Activated CD8-positive, alpha-beta T cell treated with anti-CD3 and anti-CD28 coated beads for 36 hours (primary cell): ENCODE measurements around the gene BCL2L14. TPM values are rescaled to one million over a fixed set of nuclear protein-coding genes. Genes with fewer than 3 reads are reported as not detected.

ENCODE experiments used
- ATAC-seq: fragments of 200-7000 bp; cut with Tn5 transposase; one replicate; pipeline ENCODE4 v1.10.0; 2021; ENCODE audit warnings: mild to moderate bottlenecking, moderate library complexity
- CTCF ChIA-PET: fragments of 350-600 bp; sonication (Branson Sonifier 250); formaldehyde crosslinking; loops from one replicate; lab custom pipeline; 2021; ENCODE audit warnings: antibody characterized with exemption; lab: Charles Lee
- POLR2A ChIA-PET: fragments of 350-600 bp; sonication (Branson Sonifier 250); formaldehyde crosslinking; loops from one replicate; lab custom pipeline; 2021; ENCODE audit warnings: antibody characterized with exemption; lab: Charles Lee
- DNase-seq: peaks from one replicate; pipeline ENCODE4 v3.0.0-alpha.2; 2020
- H3K27ac Mint-ChIP-seq: one replicate; pipeline ENCODE4 v1.8.0; 2021; ENCODE audit warnings: mild to moderate bottlenecking, mixed read lengths
- H3K27me3 Mint-ChIP-seq: one replicate; pipeline ENCODE4 v1.8.0; 2021; ENCODE audit warnings: mixed read lengths
- H3K36me3 Mint-ChIP-seq: one replicate; pipeline ENCODE4 v1.8.0; 2021; ENCODE audit warnings: low read depth, mixed read lengths
- H3K4me1 Mint-ChIP-seq: one replicate; pipeline ENCODE4 v1.8.0; 2021; ENCODE audit warnings: low read depth, mixed read lengths
- H3K4me3 Mint-ChIP-seq: one replicate; pipeline ENCODE4 v1.8.0; 2021; ENCODE audit warnings: mild to moderate bottlenecking, moderate library complexity, mixed read lengths
- H3K9me3 Mint-ChIP-seq: one replicate; pipeline ENCODE4 v1.8.0; 2021; ENCODE audit warnings: mixed read lengths
- CTCF ChIP-seq: fragments of 200-600 bp; IDR thresholded peaks from one replicate; pipeline ENCODE4 v1.8.0; 2022; ENCODE audit warnings: antibody characterized with exemption, mild to moderate bottlenecking
- intact Hi-C: fragments of 100-400 bp; cut with micrococcal nuclease; formaldehyde crosslinking; loops from one replicate; pipeline ENCODE4 v1.10.0; 2022
- total RNA-seq, 2 experiments: library from RNA; stranded (reverse); gene quantifications; one replicate each; pipeline ENCODE4 v1.2.3, GENCODE V29; 2021

The BCL2L14 gene
- total RNA-seq, 2 experiments from 2014 or later, result 3.7 to 5.1 TPM

GRCh38 chr12:12032851-12033797 lies 37.6 kb upstream of the BCL2L14 start:
- ChIA-PET CTCF (interaction anchor here (0.6 to 9.5 kb wide), 92 partner anchors 9 to 784 kb away, joined by 3 to 239 read pairs (median 4); partner anchors contain the start of gene BCL2L14), POLR2A (interaction anchor here (0.9 to 2.5 kb wide), 6 partner anchors 23 to 383 kb away, joined by 3 to 18 read pairs (median 3); partner anchors contain the start of gene ETV6)
- DNase-seq, result peak; percentile 74
- TF ChIP-seq CTCF, result peak; percentile 89
- no peaks in the 10 kb centered on the region for H3K9me3 Mint-ChIP-seq
- no peaks in the 10 kb centered on the region for H3K36me3 Mint-ChIP-seq
- H3K27ac Mint-ChIP-seq, result peak overlapping the region; percentile 79
- peak; percentile 82 for ATAC-seq
- peaks cover 26% of the 10 kb centered on the region for H3K4me1 Mint-ChIP-seq
- intact Hi-C loops, result loop anchor here (1.0 to 5.0 kb wide), 3 partner anchors 24 to 452 kb away; no protein-coding TSS in a partner anchor
- no peaks in the 10 kb centered on the region for H3K27me3 Mint-ChIP-seq
- H3K4me3 Mint-ChIP-seq, result peak overlapping the region; percentile 56

DNA sequence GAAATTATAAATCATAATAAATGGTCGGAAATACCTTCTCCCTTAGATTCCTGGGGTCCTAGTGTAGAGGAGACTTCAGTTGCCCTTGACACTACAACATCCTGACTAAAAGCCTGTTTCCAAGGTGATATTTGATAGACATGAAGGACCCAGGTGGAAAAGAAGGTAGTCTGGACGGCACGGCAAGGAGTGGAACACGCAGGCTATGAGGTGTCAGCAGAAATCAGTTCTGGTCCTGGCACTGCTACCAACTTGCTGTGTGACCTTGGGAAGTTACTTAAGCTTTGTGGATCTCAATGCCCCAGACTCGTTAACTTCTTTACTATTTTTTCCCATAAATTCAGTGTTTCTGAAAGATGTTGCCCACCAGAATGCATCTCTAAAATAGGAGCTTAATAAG lies 36.9 kb upstream of the BCL2L14 start:
- ATAC-seq (no peak), DNase-seq (no peak)
- no peak overlapping the region for H3K27ac Mint-ChIP-seq
- TF ChIP-seq CTCF, result no peak
- H3K9me3 Mint-ChIP-seq, result no peaks in the 10 kb centered on the region
- no peak overlapping the region for H3K4me3 Mint-ChIP-seq
- no peaks in the 10 kb centered on the region for H3K36me3 Mint-ChIP-seq
- intact Hi-C loops, result loop anchor here (1.0 to 5.0 kb wide), 3 partner anchors 25 to 453 kb away; no protein-coding TSS in a partner anchor
- peaks cover 3% of the 10 kb centered on the region for H3K27me3 Mint-ChIP-seq
- CTCF ChIA-PET, result interaction anchor here (0.6 to 9.5 kb wide), 63 partner anchors 8 to 785 kb away, joined by 3 to 239 read pairs (median 4); partner anchors contain the start of gene BCL2L14
- H3K4me1 Mint-ChIP-seq, result peaks cover 23% of the 10 kb centered on the region
- POLR2A ChIA-PET, result interaction anchor here (0.9 to 2.5 kb wide), 4 partner anchors 24 to 384 kb away, joined by 3 to 18 read pairs (median 4); partner anchors contain the start of gene ETV6

DNA sequence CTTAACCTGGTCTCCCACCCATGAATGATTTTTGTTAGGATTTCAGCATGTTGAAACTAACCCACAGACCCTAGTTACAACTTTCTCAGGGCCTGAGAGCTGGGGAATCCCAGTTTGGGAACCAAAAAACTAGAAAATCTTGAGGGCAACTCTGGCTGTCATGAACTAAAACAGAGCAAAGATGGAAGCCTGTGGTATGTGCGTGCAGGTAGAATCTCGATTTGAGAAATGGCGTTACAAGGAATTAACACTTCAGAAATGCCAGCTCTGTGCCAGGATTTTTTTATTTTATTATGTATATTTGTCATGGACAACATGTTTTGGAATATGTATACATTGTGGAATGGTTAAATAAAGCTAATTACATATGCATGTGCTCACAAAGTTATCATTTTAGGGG lies 36.4 kb upstream of the BCL2L14 start:
- no peaks in the 10 kb centered on the region for H3K9me3 Mint-ChIP-seq
- H3K36me3 Mint-ChIP-seq, result no peaks in the 10 kb centered on the region
- ChIA-PET CTCF (interaction anchor here (0.7 to 9.5 kb wide), 15 partner anchors 25 to 478 kb away, joined by 3 to 239 read pairs (median 6); no protein-coding TSS in a partner anchor), POLR2A (interaction anchor here (0.9 to 1.8 kb wide), 3 partner anchors 133 to 384 kb away, joined by 3 to 4 read pairs (median 3); partner anchors contain the start of gene ETV6)
- TF ChIP-seq CTCF, result no peak
- DNase-seq (no peak), ATAC-seq (no peak)
- no peak overlapping the region for H3K4me3 Mint-ChIP-seq
- peaks cover 3% of the 10 kb centered on the region for H3K27me3 Mint-ChIP-seq
- intact Hi-C loops, result loop anchor here (5.0 kb wide), 1 partner anchor 293 kb away; no protein-coding TSS in a partner anchor
- H3K27ac Mint-ChIP-seq, result no peak overlapping the region
- peaks cover 23% of the 10 kb centered on the region for H3K4me1 Mint-ChIP-seq

DNA sequence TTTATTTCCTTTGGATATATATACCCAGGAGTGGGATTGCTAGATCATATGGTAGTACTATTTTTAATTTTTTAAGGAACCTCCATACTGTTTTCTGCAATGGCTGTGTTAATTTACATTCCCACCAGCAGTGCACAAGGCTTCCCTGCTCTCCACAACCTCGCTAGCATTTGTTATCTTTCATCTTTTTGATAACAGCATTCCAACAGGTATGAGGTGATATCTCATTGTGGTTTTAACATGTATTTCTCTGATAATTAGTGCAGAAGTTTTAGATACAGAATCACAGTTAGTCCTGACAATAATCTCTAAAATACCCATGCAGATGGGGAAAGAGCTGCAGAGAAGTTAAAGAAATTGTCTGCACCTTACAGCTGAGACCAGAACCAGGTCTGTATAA lies 35.5 kb upstream of the BCL2L14 start:
- intact Hi-C loops, result loop anchor here (5.0 kb wide), 1 partner anchor 52 kb away; no protein-coding TSS in a partner anchor
- Mint-ChIP-seq H3K27me3 (peaks cover 3% of the 10 kb centered on the region), H3K9me3 (no peaks in the 10 kb centered on the region), H3K4me3 (no peak overlapping the region), H3K36me3 (no peaks in the 10 kb centered on the region), H3K27ac (no peak overlapping the region), H3K4me1 (peaks cover 18% of the 10 kb centered on the region)
- TF ChIP-seq CTCF, result no peak
- ATAC-seq (no peak), DNase-seq (no peak)
- ChIA-PET CTCF (interaction anchor here (3.3 to 9.5 kb wide), 3 partner anchors 296 to 479 kb away, joined by 23 to 239 read pairs (median 77); no protein-coding TSS in a partner anchor), POLR2A (no interaction called here)
